GM21737 (cell line): ENCODE data around the gene CTDSP2.

ENCODE experiments used
- ATAC-seq: cut with Tn5 transposase; IDR thresholded peaks from one replicate; pipeline ENCODE4 v1.9.1; 2021; ENCODE audit warnings: mild to moderate bottlenecking, moderate library complexity; ENCODE audit not compliant: unreplicated experiment

The CTDSP2 gene

GRCh38 chr12:57817261-57817989 lies 29.1 kb downstream of the CTDSP2 start:
- no peak for ATAC-seq

GRCh38 chr12:57816855-57817151 lies 29.7 kb downstream of the CTDSP2 start:
- ATAC-seq, result no peak

- no peak for ATAC-seq
These were observed 30.3 kb downstream of the CTDSP2 start for GRCh38 chr12:57816001-57816854.

GRCh38 chr12:57815177-57816000 lies 31.1 kb downstream of the CTDSP2 start:
- no peak for ATAC-seq

- no peak for ATAC-seq
These were observed 32.4 kb downstream of the CTDSP2 start for GRCh38 chr12:57813971-57814772.

- ATAC-seq, result no peak
These were observed 33.2 kb downstream of the CTDSP2 start for GRCh38 chr12:57813111-57813970.

GRCh38 chr12:57811028-57811755 lies 35.3 kb downstream of the CTDSP2 start:
- no peak for ATAC-seq

GRCh38 chr12:57810450-57810849 lies 36.1 kb downstream of the CTDSP2 start:
- ATAC-seq, result no peak

- no peak for ATAC-seq
These were observed 37.1 kb downstream of the CTDSP2 start for GRCh38 chr12:57809425-57809824.

- ATAC-seq, result no peak
These were observed 38.2 kb downstream of the CTDSP2 start for GRCh38 chr12:57808351-57808750.

- no peak for ATAC-seq
These were observed 39.2 kb downstream of the CTDSP2 start for GRCh38 chr12:57807285-57807684.

- ATAC-seq, result no peak
These were observed 39.9 kb downstream of the CTDSP2 start for GRCh38 chr12:57806677-57807076.

GRCh38 chr12:57803319-57803893 lies 43.1 kb downstream of the CTDSP2 start:
- ATAC-seq, result no peak

GRCh38 chr12:57802607-57803006 lies 43.9 kb downstream of the CTDSP2 start:
- ATAC-seq, result no peak

- ATAC-seq, result no peak
These were observed 45.6 kb downstream of the CTDSP2 start for GRCh38 chr12:57800965-57801364.

GRCh38 chr12:57797933-57798332 lies 48.6 kb downstream of the CTDSP2 start:
- no peak for ATAC-seq

- ATAC-seq, result no peak
These were observed 49.5 kb downstream of the CTDSP2 start for GRCh38 chr12:57796996-57797395.

GRCh38 chr12:57795354-57795753 lies 51.2 kb downstream of the CTDSP2 start:
- no peak for ATAC-seq

GRCh38 chr12:57793920-57794319 lies 52.6 kb downstream of the CTDSP2 start:
- no peak for ATAC-seq
